T-helper 22 cell (primary cell): ENCODE data around the gene SAMD11.

ENCODE experiments used
- DNase-seq: peaks from one replicate; pipeline ENCODE4 v3.0.0-alpha.2; 2020; ENCODE audit warnings: low read depth

SAMD11 gene

DNA sequence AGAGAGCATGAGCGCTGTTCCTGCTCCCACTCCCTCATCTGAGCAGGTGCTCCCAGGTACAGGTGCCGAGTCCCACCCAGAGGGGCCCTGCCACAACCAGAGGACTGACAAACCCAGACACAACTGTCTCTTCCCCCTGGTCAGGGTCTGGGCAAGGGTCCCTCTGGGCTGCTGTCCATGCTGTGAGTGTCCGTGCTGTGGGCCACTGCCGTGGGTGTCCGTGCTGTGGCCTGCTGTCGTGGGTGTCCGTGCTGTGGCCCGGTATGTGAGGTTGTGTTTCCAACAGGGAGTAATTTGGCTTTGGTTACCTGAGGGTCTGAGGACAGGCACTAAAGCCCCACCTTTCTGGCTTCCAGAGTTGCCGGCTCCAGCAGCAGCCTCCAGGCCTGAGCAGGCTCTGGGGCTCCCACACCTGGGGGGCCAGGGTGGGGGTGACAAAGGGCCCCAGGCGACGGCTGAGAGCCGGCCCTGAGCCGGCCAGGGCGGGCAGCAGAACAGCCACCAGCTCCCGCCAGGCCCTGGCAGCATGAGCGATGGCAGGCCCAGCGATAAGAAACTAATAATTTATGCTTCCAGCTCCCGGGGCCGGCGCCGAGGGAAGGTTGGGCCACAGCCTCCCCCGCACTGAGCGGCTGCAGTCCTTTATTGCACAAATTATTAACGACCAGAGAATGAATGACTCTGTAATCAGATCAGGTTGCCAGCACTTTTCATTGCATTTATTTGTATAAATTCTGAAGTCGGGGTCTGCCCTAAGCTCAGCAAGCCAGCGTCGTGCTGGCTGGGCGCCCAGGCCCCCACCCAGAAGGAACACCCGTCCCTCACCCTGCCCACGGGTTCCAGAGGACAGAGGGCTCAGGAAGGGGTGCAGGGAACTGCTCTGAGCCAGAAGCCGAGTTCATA lies 7.3 kb upstream of the SAMD11 start:
- no peak for DNase-seq

DNA sequence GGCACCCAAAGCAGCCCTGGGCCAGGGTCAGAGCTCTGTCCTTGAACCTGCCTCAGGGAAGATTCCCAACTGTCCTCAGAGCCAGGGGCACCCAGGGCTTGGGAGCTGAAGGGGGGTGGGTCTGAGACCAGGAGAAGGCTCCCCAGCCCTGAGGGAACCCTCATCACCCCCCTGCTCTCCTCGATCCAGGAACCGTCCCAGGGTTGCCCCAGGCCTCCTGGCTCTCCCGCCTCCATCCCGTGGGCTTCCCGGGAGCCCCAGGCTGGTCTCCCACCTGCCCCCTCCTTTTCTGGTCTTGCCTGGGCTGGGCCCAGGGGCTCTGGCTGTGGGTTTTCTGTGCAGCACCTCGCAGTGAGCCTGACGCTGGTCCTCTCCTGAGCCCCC lies 6.7 kb upstream of the SAMD11 start:
- no peak for DNase-seq

DNA sequence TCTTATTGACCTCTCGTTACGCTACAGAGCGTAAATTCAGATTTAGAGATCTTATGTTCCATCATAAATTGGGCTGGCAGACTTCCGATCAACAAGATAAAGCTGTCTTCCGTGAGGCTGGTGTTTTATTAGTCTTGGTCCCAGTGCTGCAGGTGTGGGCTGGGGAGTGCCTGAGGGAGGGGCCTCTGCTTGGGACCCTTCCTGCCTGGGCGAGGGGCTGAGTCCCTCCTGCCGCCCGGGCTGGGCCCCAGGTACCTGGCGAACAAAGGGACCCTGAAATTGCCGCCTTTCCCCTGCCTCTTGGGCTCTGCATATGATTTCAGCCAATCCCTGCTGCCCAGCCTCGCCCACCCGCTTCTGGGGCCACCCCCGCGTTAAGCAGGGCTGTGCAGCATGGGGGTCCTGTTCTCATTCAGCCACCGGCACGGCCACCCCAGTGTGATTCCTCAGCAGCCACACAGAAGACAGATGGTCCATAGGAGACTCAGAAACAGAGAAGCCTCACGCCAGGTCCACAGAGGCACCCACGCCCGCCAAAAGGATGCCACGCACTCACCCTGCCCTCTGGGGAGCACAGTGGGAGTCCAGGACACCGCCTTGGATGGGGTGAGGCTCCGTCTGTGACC lies 6.1 kb upstream of the SAMD11 start:
- DNase-seq = no peak

DNA sequence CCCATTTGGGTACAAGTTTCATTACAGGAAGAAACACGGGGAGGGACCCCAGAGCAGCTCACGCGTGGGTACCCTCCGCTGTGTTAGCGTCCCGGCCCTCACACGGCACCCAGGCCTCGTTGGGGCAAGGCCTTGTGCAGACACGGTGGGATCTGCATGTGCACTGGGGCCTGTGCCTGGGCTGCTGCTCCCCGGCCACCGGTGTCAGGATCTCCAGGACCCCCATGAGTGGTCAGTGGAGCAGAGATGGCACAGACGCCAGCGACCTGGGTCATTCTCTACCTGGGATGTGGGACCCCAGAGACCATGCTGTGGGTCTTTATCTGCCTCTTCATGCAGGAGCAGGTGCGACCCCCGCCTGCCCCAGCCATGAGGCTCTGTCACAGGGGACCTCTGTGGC lies 5.4 kb upstream of the SAMD11 start:
- no peak for DNase-seq

DNA sequence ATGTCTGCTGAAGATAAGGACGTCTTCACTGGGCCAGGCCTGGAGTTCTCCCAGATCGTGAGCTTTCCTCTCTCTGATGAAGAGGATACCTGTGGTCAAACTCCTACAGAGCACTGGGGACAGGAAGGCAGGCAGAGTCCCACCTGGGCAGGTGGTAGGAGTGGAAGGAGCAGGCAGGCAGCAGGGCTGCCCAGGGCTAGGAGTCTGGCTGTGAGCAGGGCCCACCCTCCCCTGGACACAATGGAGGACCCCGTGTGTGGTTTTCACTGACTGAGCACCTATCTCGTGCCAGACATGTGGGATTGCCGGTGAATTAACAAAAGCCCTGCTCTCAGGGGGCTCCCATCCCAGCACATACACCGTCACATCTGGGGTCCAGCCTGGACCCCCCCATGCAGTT lies 4.9 kb upstream of the SAMD11 start:
- DNase-seq = no peak

DNA sequence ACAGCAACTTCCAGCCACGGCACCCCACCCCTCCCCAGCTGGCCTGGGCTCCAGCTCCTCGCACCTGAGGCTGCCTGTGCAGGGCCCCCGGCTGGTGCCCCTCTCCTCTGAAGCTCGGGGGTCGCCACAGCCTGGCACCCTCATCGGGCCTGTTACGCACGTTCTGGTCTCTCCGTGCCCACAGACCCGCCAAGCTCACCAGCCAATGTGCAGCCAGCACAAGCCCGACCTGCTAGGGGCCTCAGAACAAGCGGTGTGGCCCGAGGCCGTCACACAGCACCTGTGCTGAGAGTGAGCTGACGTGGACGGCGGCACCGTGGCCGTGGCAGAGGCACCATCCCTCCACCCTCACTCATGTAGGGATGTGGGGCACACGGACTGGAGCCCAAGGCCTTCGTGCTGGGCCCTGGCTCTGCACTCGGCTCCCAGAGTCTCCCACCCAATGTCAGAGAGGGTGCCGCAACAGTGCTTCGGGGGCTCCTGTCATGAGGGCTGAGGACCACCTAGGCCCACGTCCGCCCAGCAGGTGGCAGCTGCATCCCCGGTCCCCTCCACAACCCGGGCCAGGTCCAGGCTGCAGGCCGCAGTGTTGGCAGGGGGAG lies 4.4 kb upstream of the SAMD11 start:
- DNase-seq = no peak

DNA sequence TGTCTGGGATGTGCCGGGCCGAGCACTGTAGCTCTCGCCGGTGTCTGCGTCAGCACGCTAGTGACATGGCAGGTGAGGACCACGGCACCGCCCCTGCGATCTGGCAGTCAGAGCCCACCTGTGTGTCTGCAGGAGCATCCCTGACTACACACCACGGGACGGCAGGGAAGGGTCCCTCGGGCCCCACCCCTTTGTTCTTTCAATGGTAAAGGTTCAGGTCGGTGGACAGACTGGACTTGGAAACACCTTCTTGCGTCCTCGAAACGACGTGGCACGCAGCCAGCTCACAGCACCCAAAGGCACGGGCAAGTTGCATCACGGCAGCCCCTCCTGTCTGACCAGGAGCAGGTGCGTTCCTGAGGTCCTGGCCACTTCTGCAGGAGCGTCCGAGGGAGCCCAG lies 3.7 kb upstream of the SAMD11 start:
- DNase-seq = no peak

DNA sequence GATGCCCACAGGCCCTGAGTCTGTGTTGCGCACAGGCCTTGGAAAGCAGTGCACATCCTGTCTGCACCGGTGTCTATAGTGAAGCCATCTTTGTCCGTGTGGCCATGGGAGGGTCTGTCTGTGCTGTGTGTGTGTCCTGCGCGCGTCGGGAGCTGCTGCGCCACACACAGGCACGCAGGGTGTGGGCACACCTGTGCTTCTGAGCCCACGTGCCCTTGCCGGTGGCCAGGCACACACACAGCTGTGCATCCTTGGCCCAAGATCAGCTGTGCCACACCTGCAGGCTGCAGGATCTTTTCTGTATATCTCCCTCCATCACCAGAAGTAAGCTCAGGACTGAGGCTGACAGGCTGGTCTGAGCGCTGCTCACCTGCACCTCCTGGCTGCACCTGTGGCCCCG lies 3.2 kb upstream of the SAMD11 start:
- no peak for DNase-seq

DNA sequence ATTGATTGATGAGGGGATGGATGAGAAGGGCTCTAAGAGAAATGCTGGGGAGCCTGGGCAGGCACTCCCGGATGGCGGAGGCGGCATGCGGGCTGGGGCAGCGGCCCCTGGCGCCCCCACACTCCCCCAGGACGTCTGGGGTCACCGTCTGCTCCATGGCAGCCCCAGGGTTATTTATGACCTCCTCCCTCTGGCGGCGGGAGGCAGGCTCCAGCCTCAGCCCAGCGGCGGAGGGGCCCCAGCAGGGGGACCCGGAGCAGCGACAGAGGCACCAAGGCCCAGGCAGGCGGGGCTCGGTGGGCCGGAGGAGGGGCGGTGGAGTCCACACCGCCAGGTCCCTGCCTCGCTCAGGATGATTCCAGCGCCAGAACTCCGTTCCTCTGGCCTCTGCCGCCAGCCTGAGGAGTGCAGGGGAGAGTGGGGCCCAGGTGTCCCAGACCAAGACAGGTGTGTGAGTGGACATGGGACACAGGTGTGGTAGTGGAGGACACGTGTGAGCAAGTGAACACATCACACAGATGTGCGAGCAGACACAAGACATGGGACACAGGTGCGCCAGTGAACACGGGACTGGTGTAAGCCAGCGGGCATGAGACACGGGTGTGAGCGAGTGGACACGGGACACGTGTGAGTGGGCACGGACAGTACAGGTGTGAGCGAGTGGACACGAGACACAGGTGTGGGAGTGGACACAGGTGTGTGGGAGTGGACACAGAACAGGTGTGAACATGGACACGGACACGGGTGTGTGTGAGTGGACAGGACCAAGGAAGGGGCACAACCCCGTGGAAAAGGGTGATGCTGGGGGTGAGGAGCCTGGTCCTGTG lies 2.5 kb upstream of the SAMD11 start:
- no peak for DNase-seq

DNA sequence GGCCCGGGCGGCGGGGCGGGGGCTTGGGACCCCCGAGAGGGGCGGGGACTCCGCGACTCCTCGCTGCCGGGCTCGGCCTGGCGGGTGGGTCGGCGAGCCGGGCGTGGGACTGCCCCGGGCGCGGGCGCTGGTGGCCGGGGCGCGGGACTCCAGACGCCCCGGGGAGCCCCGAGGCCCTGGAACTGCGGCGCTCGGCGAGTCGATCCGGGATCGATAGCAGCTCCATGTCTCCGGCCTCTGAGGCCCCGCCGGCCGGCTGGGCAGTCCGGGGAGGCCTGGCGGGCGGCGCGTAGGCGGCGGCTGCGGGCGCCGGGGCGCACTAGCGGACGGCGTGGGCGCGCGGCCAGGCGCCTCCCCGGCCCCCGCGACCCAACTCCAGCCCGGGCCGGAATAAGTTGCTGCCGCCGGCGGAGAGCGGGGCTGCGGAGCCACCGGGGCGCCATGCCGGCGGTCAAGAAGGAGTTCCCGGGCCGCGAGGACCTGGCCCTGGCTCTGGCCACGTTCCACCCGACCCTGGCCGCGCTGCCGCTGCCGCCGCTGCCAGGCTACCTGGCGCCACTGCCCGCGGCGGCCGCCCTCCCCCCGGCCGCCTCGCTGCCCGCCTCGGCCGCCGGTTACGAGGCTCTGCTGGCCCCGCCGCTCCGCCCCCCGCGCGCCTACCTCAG lies 400 bp downstream of the SAMD11 start:
- DNase-seq = no peak

DNA sequence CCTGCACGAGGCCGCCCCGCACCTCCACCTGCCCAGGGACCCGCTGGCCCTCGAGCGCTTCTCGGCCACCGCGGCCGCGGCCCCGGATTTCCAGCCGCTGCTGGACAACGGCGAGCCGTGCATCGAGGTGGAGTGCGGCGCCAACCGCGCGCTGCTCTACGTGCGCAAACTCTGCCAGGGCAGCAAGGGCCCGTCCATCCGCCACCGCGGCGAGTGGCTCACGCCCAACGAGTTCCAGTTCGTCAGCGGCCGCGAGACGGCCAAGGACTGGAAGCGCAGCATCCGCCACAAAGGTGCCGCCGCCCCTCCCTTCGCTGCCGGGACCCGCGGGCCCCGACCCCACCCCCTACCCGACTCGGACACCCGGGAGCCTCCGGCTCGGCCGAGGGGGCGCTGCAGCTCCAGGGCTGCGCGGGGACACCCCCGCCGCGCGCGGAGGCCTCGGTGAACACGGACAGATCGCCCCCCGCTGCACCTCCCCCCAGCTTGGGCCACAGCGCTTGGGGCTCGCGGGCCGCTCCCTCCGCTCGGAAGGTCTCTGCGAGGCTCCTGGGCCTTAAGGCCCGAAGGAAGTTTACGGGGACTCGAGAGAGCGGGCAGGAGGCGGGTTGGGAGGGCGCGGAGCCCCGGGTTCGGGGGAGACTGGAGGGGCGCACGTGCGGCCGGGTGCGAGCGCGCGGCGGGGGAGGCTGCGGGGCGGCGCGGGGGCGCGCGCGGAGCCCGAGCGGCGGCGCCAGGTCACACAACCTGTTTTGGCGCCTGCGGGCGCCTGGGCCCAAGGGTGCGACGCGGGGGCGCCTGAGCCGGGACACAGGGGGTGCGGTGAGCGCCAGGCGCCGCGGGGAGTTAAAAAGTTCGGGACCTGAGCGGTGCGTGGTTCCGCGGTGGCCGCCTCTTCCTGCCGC lies 1.2 kb downstream of the SAMD11 start:
- no peak for DNase-seq

DNA sequence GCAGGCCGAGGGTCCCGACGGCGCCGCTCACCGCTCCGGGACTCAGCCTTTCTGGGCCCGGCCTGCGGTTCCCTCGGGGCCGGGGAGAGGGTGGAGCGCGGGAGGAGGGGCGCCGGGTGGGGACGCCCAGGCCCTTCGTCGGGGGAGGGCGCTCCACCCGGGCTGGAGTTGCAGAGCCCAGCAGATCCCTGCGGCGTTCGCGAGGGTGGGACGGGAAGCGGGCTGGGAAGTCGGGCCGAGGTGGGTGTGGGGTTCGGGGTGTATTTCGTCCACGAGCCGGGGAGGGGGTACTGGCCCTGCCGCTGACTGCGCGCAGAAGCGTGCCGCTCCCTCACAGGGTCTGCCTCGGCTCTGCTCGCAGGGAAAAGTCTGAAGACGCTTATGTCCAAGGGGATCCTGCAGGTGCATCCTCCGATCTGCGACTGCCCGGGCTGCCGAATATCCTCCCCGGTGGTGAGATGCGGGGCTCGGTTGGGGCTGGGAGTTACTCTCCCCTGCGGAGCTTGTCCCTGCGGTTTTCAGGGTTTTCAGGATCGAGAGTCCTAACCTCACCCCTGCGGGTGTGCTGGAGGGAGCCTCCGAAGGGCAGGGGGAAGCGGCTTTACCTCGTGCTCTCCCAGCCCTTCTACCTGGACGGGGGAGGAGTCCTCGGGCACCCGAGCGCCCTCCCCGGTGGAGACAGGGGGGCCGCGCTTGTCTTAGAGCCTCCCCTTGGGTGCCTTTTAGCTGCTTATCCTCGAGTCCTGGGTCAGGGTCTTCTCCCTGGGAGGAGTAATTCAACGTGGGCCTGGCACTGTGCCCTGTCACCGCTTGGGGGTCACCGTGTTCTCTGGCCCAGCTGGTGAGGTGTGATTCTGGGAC lies 2.1 kb downstream of the SAMD11 start:
- no peak for DNase-seq

DNA sequence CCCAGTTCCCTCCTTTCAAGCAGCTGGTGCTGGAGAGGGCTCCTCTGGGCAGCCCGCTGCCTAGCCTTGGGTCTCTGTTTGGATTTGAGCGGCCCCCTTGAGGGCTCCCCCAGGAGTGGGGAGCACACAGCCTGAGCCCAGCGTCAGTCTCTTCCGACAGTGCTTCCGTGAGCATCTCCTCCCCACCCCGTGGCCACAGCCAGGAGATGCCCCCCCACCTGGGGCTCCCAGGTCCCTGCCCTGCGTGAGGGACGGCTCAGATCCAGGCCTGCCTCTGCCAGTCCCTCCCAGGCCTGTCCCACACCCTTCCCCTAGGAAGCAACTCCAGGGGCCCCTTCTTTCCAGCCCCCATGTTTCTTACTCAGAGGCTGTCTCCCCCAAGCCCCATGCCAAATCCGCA lies 3.5 kb downstream of the SAMD11 start:
- DNase-seq = no peak

DNA sequence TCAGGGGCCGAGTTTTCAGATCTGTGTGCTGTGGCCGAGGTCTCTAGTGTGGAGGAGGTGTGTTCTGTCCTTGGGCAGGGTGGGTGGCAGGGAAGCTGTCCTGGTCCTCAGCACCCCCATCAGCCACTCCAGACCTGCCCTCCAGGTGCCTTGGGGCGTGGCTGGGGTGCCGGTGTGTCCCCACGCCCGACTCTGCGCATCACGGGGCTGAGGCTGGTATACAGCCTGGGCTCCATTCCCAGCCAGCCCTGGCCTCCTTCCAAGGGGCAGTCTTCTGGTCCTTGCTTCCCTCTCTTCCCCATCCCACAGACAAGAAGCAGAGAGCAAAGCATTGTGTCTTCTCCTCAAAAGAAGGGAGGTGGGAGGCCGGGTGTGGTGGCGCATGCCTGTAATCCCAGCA lies 4.0 kb downstream of the SAMD11 start:
- no peak for DNase-seq

DNA sequence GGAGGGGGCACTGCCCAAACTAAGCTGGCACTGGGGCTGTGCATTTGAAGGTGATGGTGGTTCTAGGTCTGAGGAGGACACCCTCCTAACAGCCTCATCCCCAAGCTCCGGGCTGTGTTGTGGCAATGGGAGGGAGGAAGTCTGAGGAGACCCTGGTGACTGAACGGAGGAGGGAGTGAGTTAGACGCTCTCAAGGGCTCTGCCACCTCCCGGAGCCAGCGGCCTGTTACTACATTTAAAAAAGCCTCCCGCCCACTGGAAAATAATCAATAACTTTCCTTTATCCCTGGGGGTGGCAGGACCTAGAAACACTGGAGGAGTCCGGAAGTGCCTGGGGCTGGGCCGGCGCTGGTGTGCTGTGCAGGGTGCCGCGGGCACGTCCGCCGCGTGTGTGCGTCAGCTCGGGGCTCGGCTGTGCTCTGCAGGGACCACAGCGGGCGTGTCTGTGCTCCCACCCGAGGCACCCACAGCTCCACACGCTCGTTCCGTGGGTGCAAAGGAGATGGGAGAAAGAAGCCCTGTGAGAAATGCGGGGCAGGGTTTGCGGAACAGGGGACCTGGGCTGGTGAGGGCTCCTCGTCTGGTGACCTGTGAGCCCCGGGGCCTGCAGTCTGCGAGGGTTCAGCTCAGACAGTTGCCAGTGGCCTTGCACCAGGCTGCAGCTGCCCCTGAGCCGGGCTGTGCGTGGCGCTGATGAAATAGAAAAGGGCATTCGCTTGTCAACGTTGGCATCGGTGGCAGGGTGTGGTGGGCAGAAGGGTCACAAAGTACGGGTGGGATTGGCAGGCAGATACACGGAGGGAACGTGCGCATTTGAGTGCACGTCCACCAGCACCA lies 5.3 kb downstream of the SAMD11 start:
- DNase-seq = no peak

DNA sequence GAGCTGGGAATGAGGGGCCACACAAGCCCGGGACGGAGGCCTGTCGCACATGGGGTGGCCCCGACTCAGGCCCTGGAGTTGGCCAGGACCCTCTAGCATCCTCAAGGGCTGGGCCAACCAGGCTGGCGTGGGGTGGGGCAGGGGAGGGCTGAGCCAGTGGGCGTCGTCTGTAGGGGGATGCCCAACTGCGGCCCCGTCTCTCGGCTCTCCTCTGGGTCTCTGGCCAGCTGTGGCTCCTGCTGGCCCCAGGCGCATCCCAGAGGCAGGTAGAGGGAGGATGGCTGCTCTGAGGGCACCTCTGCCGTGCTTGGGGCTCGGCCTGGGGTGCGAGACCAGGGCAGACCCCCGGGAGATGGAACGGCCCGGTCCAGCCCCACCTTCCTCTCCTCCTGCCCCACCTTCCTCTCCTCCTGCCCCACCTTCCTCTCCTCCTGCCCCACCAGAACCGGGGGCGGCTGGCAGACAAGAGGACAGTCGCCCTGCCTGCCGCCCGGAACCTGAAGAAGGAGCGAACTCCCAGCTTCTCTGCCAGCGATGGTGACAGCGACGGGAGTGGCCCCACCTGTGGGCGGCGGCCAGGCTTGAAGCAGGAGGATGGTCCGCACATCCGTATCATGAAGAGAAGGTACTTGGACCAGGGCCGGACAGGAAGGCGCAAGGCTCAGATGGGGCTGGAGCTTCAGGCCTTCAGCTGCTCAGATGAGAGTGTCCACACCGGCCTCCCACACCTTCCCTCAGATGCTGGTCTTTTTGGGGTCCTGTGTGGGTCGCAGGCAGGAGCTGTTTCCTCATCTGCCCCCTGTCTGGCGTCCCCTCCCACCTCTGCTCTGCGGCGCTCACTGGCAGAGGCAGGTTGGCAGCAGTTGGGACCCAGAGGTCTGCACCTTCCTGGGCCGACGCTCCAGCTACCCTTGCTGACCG lies 6.2 kb downstream of the SAMD11 start:
- DNase-seq = no peak

DNA sequence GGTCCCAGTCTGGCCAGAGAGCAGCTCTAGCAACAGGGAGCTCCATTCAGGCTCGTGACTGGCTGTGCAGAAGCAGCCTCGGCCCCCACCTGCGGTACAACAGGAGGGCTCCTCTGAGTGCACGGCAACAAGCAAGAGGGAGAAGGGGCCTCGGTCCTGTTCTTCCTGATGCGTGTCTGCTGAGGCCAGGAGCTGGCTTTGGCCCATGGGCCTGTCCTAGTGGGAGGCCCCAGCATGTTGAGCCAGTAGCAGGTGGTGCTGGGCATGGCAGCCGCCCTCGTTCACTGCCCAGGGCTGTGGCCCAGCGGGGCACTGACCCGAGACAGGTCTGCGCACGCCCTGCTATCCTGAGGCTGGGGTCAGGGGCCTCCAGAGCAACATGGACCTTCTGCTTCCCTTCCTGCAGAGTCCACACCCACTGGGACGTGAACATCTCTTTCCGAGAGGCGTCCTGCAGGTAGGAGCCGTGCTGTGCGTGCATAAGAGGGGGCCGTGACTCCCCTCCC lies 7.0 kb downstream of the SAMD11 start:
- DNase-seq = no peak
